ENCODE results near the gene LRRC15.

DNA sequence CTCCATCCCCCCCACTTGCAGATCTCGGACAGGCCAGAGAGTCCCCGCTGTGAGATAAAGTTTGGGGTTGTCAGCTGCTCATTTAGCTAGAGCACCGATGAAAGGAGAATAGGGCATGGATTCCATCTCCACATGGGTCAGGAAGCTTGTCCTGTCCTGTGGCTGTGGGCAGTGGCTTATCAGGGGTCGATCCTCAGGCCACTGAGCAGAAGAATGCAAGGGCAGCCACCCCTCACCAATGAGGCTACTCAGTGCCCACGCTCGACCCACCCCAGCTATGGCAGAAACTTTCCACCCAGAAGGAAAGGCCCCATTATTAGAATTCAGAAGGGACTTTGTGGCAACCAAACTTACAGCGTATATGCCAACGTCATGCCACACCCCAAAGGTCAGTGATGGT, 61.7 kb downstream of the LRRC15 start:
- TF ChIP-seq, protein P1, sequence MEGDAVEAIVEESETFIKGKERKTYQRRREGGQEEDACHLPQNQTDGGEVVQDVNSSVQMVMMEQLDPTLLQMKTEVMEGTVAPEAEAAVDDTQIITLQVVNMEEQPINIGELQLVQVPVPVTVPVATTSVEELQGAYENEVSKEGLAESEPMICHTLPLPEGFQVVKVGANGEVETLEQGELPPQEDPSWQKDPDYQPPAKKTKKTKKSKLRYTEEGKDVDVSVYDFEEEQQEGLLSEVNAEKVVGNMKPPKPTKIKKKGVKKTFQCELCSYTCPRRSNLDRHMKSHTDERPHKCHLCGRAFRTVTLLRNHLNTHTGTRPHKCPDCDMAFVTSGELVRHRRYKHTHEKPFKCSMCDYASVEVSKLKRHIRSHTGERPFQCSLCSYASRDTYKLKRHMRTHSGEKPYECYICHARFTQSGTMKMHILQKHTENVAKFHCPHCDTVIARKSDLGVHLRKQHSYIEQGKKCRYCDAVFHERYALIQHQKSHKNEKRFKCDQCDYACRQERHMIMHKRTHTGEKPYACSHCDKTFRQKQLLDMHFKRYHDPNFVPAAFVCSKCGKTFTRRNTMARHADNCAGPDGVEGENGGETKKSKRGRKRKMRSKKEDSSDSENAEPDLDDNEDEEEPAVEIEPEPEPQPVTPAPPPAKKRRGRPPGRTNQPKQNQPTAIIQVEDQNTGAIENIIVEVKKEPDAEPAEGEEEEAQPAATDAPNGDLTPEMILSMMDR (IDR thresholded peaks at IDR 0.05): no peak
- TF ChIP-seq, protein P2, sequence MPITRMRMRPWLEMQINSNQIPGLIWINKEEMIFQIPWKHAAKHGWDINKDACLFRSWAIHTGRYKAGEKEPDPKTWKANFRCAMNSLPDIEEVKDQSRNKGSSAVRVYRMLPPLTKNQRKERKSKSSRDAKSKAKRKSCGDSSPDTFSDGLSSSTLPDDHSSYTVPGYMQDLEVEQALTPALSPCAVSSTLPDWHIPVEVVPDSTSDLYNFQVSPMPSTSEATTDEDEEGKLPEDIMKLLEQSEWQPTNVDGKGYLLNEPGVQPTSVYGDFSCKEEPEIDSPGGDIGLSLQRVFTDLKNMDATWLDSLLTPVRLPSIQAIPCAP (CRISPR knock-in tag; IDR thresholded peaks at IDR 0.05): no peak
- TF ChIP-seq EMX1 (CRISPR knock-in tag; IDR thresholded peaks at IDR 0.05) (no peak), NR2C2 (CRISPR knock-in tag; IDR thresholded peaks at IDR 0.05) (no peak), GABPB1 (CRISPR knock-in tag; IDR thresholded peaks at IDR 0.05) (no peak), SP1 (CRISPR knock-in tag; conservative IDR thresholded peaks at IDR 0.05) (no peak), ELF4 (CRISPR knock-in tag; IDR thresholded peaks at IDR 0.05; ENCODE audit: low read depth) (no peak), IRF2 (CRISPR knock-in tag; IDR thresholded peaks at IDR 0.05; ENCODE audit: borderline replicate concordance, low read depth) (no peak), JAZF1 (CRISPR knock-in tag; IDR thresholded peaks at IDR 0.05) (no peak), RORB (CRISPR knock-in tag; IDR thresholded peaks at IDR 0.05) (no peak)
- TF ChIP-seq, protein P3, sequence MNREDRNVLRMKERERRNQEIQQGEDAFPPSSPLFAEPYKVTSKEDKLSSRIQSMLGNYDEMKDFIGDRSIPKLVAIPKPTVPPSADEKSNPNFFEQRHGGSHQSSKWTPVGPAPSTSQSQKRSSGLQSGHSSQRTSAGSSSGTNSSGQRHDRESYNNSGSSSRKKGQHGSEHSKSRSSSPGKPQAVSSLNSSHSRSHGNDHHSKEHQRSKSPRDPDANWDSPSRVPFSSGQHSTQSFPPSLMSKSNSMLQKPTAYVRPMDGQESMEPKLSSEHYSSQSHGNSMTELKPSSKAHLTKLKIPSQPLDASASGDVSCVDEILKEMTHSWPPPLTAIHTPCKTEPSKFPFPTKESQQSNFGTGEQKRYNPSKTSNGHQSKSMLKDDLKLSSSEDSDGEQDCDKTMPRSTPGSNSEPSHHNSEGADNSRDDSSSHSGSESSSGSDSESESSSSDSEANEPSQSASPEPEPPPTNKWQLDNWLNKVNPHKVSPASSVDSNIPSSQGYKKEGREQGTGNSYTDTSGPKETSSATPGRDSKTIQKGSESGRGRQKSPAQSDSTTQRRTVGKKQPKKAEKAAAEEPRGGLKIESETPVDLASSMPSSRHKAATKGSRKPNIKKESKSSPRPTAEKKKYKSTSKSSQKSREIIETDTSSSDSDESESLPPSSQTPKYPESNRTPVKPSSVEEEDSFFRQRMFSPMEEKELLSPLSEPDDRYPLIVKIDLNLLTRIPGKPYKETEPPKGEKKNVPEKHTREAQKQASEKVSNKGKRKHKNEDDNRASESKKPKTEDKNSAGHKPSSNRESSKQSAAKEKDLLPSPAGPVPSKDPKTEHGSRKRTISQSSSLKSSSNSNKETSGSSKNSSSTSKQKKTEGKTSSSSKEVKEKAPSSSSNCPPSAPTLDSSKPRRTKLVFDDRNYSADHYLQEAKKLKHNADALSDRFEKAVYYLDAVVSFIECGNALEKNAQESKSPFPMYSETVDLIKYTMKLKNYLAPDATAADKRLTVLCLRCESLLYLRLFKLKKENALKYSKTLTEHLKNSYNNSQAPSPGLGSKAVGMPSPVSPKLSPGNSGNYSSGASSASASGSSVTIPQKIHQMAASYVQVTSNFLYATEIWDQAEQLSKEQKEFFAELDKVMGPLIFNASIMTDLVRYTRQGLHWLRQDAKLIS (CRISPR knock-in tag; IDR thresholded peaks at IDR 0.05; ENCODE audit: borderline replicate concordance): no peak
- TF ChIP-seq, protein P4, sequence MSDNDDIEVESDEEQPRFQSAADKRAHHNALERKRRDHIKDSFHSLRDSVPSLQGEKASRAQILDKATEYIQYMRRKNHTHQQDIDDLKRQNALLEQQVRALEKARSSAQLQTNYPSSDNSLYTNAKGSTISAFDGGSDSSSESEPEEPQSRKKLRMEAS (CRISPR knock-in tag; IDR thresholded peaks at IDR 0.05): no peak
- TF ChIP-seq, protein P5, sequence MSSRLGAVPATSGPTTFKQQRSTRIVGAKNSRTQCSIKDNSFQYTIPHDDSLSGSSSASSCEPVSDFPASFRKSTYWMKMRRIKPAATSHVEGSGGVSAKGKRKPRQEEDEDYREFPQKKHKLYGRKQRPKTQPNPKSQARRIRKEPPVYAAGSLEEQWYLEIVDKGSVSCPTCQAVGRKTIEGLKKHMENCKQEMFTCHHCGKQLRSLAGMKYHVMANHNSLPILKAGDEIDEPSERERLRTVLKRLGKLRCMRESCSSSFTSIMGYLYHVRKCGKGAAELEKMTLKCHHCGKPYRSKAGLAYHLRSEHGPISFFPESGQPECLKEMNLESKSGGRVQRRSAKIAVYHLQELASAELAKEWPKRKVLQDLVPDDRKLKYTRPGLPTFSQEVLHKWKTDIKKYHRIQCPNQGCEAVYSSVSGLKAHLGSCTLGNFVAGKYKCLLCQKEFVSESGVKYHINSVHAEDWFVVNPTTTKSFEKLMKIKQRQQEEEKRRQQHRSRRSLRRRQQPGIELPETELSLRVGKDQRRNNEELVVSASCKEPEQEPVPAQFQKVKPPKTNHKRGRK (CRISPR knock-in tag; IDR thresholded peaks at IDR 0.05; ENCODE audit: borderline replicate concordance): no peak

Measured in WTC11 (cell line).